Right forelimb (tissue), 1 donor: ENCODE measurements around the gene MIPEP.

Experiments
- DNase-seq: peaks from one replicate; pipeline ENCODE4 v3.0.0-alpha.2; 2018

MIPEP gene

GRCh38 chr13:23805122-23805521 lies 84.1 kb downstream of the MIPEP start:
- no peak for DNase-seq

GRCh38 chr13:23804166-23804565 lies 85.0 kb downstream of the MIPEP start:
- no peak for DNase-seq

- no peak for DNase-seq
Observed at GRCh38 chr13:23801141-23801540, 88.1 kb downstream of the MIPEP start.

- no peak for DNase-seq
Observed at GRCh38 chr13:23799945-23800344, 89.3 kb downstream of the MIPEP start.

- no peak for DNase-seq
Observed at GRCh38 chr13:23797276-23797903, 91.8 kb downstream of the MIPEP start.

GRCh38 chr13:23796551-23796950 lies 92.6 kb downstream of the MIPEP start:
- no peak for DNase-seq

GRCh38 chr13:23794267-23795161 lies 94.7 kb downstream of the MIPEP start:
- no peak for DNase-seq

- DNase-seq: no peak
Observed at GRCh38 chr13:23793711-23794110, 95.5 kb downstream of the MIPEP start.

GRCh38 chr13:23792680-23793079 lies 96.5 kb downstream of the MIPEP start:
- DNase-seq: no peak

- no peak for DNase-seq
Observed at GRCh38 chr13:23790577-23791170, 98.5 kb downstream of the MIPEP start.

- DNase-seq: no peak
Observed at GRCh38 chr13:23789576-23790346, 99.4 kb downstream of the MIPEP start.

- no peak for DNase-seq
Observed at GRCh38 chr13:23788459-23788858, 100.7 kb downstream of the MIPEP start.

GRCh38 chr13:23787464-23787863 lies 101.7 kb downstream of the MIPEP start:
- no peak for DNase-seq

- DNase-seq: no peak
Observed at GRCh38 chr13:23786607-23787006, 102.6 kb downstream of the MIPEP start.

- DNase-seq: no peak
Observed at GRCh38 chr13:23778879-23779278, 110.3 kb downstream of the MIPEP start.

GRCh38 chr13:23778002-23778652 lies 111.1 kb downstream of the MIPEP start:
- DNase-seq: no peak

- DNase-seq: no peak
Observed at GRCh38 chr13:23777575-23777870, 111.7 kb downstream of the MIPEP start.

- DNase-seq: no peak
Observed at GRCh38 chr13:23776698-23777574, 112.3 kb downstream of the MIPEP start.

- no peak for DNase-seq
Observed at GRCh38 chr13:23772717-23773116, 116.5 kb downstream of the MIPEP start.

- no peak for DNase-seq
Observed at GRCh38 chr13:23771956-23772355, 117.2 kb downstream of the MIPEP start.

GRCh38 chr13:23771552-23771951 lies 117.6 kb downstream of the MIPEP start:
- no peak for DNase-seq

GRCh38 chr13:23770973-23771372 lies 118.2 kb downstream of the MIPEP start:
- DNase-seq: no peak
